CD4-positive, alpha-beta T cell (primary cell): ENCODE measurements around the gene PXMP2. TPM values are rescaled to one million over a fixed set of nuclear protein-coding genes. Genes with fewer than 3 reads are reported as not detected.

Experiments
- ATAC-seq: fragments of 200-7000 bp; cut with Tn5 transposase; one replicate; pipeline ENCODE4 v1.10.0; 2022; ENCODE audit warnings: mild to moderate bottlenecking; ENCODE audit not compliant: poor library complexity
- CTCF ChIA-PET: fragments of 350-600 bp; sonication (Branson Sonifier 250); formaldehyde crosslinking; loops from one replicate; lab custom pipeline; 2021; ENCODE audit warnings: antibody characterized with exemption, inconsistent platforms; lab: Charles Lee
- POLR2A ChIA-PET: fragments of 350-600 bp; sonication (Branson Sonifier 250); formaldehyde crosslinking; loops from one replicate; lab custom pipeline; 2021; ENCODE audit warnings: antibody characterized with exemption, inconsistent platforms; lab: Charles Lee
- DNase-seq, 14 experiments: peaks; one replicate each; pipeline ENCODE4 v3.0.0-alpha.2; 2013 to 2020; ENCODE audit warnings: mixed read lengths in 2 of 14
- H3K27ac ChIP-seq, 2 donors: one replicate each; pipeline versions ENCODE4 v1.5.1 to v1.7.0; 2013; ENCODE audit warnings: low read length in 2 of 2, low read depth in 1 of 2, mild to moderate bottlenecking in 1 of 2
- H3K27me3 ChIP-seq, 2 experiments: 1 replicate in 1 of 2; 2 replicates in 1 of 2; pipeline versions ENCODE4 v1.6.1 to v1.7.0; 2013; ENCODE audit warnings: low read length in 2 of 2, control low read depth in 1 of 2, mild to moderate bottlenecking in 1 of 2, moderate library complexity in 1 of 2; ENCODE audit not compliant: insufficient read depth in 2 of 2, control insufficient read depth in 1 of 2
- H3K36me3 ChIP-seq: one replicate; pipeline ENCODE4 v1.6.1; 2013; ENCODE audit warnings: low read length, control low read depth; ENCODE audit not compliant: insufficient read depth
- H3K4me1 ChIP-seq: one replicate; pipeline ENCODE4 v1.6.1; 2013; ENCODE audit warnings: low read length, control low read depth; ENCODE audit not compliant: insufficient read depth
- H3K4me3 ChIP-seq: one replicate; pipeline ENCODE4 v1.5.1; 2013; ENCODE audit warnings: mild to moderate bottlenecking, low read length, moderate library complexity
- H3K9me3 ChIP-seq, 2 experiments: 1 replicate in 1 of 2; 2 replicates in 1 of 2; pipeline versions ENCODE4 v1.6.1 to v1.7.0; 2013; ENCODE audit warnings: low read length in 2 of 2, mild to moderate bottlenecking in 2 of 2, control low read depth in 1 of 2, moderate library complexity in 1 of 2; ENCODE audit not compliant: control insufficient read depth in 1 of 2, insufficient read depth in 1 of 2
- H3K27ac Mint-ChIP-seq: one replicate; pipeline ENCODE4 v1.8.0; 2020; ENCODE audit warnings: mixed read lengths
- H3K27me3 Mint-ChIP-seq: one replicate; pipeline ENCODE4 v1.8.0; 2021; ENCODE audit warnings: mixed read lengths
- H3K36me3 Mint-ChIP-seq: one replicate; pipeline ENCODE4 v1.8.0; 2021; ENCODE audit warnings: low read depth, mixed read lengths
- H3K4me1 Mint-ChIP-seq: one replicate; pipeline ENCODE4 v1.8.0; 2021; ENCODE audit warnings: low read depth, mixed read lengths
- H3K4me3 Mint-ChIP-seq: one replicate; pipeline ENCODE4 v1.8.0; 2020; ENCODE audit warnings: mild to moderate bottlenecking, mixed read lengths
- H3K9me3 Mint-ChIP-seq: one replicate; pipeline ENCODE4 v1.8.0; 2020; ENCODE audit warnings: mixed read lengths
- intact Hi-C, 2 experiments: fragments of 100-400 bp; cut with DNase I in 1 of 2; cut with micrococcal nuclease in 1 of 2; formaldehyde crosslinking; loops; one replicate each; pipeline versions ENCODE4 v1.15.1 to v1.9.0; 2023 to 2025; cut with DNase I, micrococcal nuclease
- total RNA-seq, 174 experiments: library from RNA in 2 of 174; stranded (reverse) in 2 of 174; gene quantifications; one replicate each; pipeline ENCODE4 v1.2.3 and lab custom pipeline; 2021 to 2026
- TF ChIP-seq, protein P1 (sequence below): fragments of 200-600 bp; IDR thresholded peaks from one replicate; pipeline ENCODE4 v1.8.0; 2022; ENCODE audit warnings: antibody characterized with exemption, mild to moderate bottlenecking

PXMP2 gene
- total RNA-seq, 2 experiments from 2014 or later: 2.1 to 2.6 TPM

DNA sequence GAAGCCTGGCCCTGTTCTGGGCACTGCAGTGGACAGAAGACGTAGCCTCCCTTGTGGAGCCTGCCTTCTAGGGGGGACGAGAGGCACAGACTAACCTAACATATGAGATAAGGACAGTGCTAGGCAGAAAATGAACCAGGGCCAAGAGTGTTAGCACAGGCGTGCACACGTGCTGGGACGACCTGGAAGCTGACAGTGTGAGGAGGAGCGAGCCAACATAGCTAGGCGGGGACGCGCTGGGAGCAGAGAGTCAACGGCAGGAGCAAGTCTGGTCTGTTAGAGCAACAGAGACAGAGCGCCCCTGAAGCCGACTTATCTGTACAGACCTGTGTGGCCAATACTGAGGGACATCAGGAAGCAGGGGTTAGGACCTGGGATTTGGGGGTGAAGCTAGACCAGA is 8.0 kb downstream of the PXMP2 start:
- DNase-seq (no peak), ATAC-seq (no peak)
- intact Hi-C loops: no loop called here
- Histone ChIP-seq H3K4me3 (no peak overlapping the region), H3K4me1 (no peaks in the 10 kb centered on the region), H3K27ac (no peak overlapping the region), H3K27me3 (no peaks in the 10 kb centered on the region), H3K9me3 (no peaks in the 10 kb centered on the region), H3K36me3 (peaks cover 3% of the 10 kb centered on the region)
- peaks cover 25% of the 10 kb centered on the region for H3K36me3 Mint-ChIP-seq
- no peaks in the 10 kb centered on the region for H3K27me3 Mint-ChIP-seq
- TF ChIP-seq, protein P1, sequence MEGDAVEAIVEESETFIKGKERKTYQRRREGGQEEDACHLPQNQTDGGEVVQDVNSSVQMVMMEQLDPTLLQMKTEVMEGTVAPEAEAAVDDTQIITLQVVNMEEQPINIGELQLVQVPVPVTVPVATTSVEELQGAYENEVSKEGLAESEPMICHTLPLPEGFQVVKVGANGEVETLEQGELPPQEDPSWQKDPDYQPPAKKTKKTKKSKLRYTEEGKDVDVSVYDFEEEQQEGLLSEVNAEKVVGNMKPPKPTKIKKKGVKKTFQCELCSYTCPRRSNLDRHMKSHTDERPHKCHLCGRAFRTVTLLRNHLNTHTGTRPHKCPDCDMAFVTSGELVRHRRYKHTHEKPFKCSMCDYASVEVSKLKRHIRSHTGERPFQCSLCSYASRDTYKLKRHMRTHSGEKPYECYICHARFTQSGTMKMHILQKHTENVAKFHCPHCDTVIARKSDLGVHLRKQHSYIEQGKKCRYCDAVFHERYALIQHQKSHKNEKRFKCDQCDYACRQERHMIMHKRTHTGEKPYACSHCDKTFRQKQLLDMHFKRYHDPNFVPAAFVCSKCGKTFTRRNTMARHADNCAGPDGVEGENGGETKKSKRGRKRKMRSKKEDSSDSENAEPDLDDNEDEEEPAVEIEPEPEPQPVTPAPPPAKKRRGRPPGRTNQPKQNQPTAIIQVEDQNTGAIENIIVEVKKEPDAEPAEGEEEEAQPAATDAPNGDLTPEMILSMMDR: no peak
- POLR2A ChIA-PET: interaction anchor here (0.6 kb wide), 1 partner anchor 15 kb away, joined by 4 read pairs; no protein-coding TSS in a partner anchor
- H3K4me3 Mint-ChIP-seq: no peak overlapping the region
- no peaks in the 10 kb centered on the region for H3K4me1 Mint-ChIP-seq
- no peaks in the 10 kb centered on the region for H3K9me3 Mint-ChIP-seq
- CTCF ChIA-PET: no interaction called here
- no peak overlapping the region for H3K27ac Mint-ChIP-seq

DNA sequence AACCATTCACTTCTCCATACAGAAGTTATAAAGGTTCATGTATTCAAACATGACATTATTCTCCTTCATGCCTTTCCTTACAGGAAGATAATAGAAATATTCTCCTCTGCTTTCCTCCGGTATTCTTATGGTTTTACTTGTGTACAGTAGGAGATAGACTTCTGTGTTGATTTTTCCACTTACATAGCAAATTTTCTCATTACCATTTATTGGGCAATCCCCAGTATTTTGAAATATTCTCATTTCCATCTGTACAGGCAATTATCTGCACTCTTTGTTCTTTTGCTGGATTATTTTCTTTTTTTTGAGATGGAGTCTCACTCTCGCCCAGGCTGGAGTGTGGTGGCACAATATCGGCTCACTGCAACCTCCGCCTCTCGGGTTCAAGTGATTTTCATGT is 11.0 kb downstream of the PXMP2 start:
- DNase-seq (no peak), ATAC-seq (no peak)
- Mint-ChIP-seq H3K9me3 (no peaks in the 10 kb centered on the region), H3K4me3 (no peak overlapping the region), H3K4me1 (no peaks in the 10 kb centered on the region), H3K27ac (no peak overlapping the region), H3K36me3 (peaks cover 34% of the 10 kb centered on the region), H3K27me3 (no peaks in the 10 kb centered on the region)
- Histone ChIP-seq H3K4me1 (no peaks in the 10 kb centered on the region), H3K9me3 (no peaks in the 10 kb centered on the region), H3K27ac (no peak overlapping the region), H3K27me3 (no peaks in the 10 kb centered on the region), H3K36me3 (peaks cover 3% of the 10 kb centered on the region), H3K4me3 (no peak overlapping the region)
- POLR2A ChIA-PET: no interaction called here
- intact Hi-C loops: no loop called here
- TF ChIP-seq, protein P1: no peak
- CTCF ChIA-PET: no interaction called here

DNA sequence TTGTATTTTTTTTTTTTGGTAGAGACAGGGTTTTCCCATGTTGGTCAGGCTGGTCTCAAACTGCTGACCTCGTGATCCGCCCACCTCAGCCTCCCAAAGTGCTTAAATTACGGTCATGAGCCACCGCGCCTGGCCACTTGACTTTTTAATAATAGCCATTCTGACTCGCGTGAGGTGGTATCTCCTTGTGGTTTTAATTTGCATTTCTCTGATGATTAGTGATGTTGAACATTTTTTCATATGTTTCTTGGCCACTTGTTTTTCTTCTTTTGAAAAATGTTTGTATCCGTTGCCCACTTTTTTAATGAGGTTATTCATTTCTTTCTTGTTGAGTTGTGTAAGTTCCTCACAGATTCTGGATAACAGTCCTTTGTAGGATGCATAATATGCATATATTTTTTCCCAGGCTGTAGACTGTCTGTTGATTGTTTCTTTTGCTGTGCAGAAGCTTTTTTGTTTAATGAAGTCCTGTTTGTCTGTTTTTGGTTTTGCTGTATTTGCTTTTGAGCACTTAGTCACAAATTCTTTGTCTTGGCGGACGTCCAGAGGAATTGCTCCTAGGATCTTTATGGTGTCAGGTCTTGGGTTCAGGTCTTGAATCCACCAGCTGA is 12.9 kb downstream of the PXMP2 start:
- Mint-ChIP-seq H3K27me3 (no peaks in the 10 kb centered on the region), H3K9me3 (no peaks in the 10 kb centered on the region), H3K27ac (no peak overlapping the region), H3K4me3 (no peak overlapping the region), H3K36me3 (peaks cover 54% of the 10 kb centered on the region), H3K4me1 (no peaks in the 10 kb centered on the region)
- Histone ChIP-seq H3K27me3 (no peaks in the 10 kb centered on the region), H3K4me3 (no peak overlapping the region), H3K4me1 (no peaks in the 10 kb centered on the region), H3K27ac (no peak overlapping the region), H3K9me3 (peaks cover 0 to 4% of the 10 kb centered on the region in 2 experiments), H3K36me3 (peaks cover 3% of the 10 kb centered on the region)
- DNase-seq (no peak), ATAC-seq (no peak)
- CTCF ChIA-PET: no interaction called here
- TF ChIP-seq, protein P1: no peak
- POLR2A ChIA-PET: no interaction called here
- intact Hi-C loops: no loop called here
